Loucy (cell line): ENCODE measurements around the gene PDK1.

ENCODE experiments used
- EZH2phosphoT487 ChIP-seq: fragments of 200-600 bp; IDR thresholded peaks from 2 replicates; pipeline ENCODE4 v1.6.1; 2018; ENCODE audit warnings: antibody characterized with exemption, mild to moderate bottlenecking, moderate library complexity, borderline replicate concordance
- TF ChIP-seq, protein P1 (sequence below): fragments of 200-600 bp; sonication (generic); conservative IDR thresholded peaks from 2 replicates; pipeline ENCODE4 v1.5.1; 2014; ENCODE audit warnings: mild to moderate bottlenecking, antibody characterized with exemption, low read length

DNA sequence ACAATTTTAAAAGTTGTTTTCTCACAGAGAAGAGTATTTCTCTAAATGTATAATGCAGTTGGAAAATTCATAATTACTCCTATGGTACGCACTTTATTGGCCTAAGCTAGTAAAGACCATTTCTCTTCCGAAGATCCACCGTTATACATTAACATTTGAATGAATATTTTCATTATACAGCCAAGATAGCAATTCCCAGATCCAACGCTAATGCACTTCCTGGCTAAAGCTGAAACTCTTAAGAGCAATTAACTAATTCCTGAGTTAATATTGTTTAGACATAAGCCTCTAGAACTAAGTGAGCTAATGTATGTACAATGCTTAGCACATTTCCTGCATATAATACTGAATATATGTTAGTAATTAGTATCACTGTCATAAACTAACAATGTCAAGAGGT lies 56.2 kb downstream of the PDK1 start:
- TF ChIP-seq, protein P1, sequence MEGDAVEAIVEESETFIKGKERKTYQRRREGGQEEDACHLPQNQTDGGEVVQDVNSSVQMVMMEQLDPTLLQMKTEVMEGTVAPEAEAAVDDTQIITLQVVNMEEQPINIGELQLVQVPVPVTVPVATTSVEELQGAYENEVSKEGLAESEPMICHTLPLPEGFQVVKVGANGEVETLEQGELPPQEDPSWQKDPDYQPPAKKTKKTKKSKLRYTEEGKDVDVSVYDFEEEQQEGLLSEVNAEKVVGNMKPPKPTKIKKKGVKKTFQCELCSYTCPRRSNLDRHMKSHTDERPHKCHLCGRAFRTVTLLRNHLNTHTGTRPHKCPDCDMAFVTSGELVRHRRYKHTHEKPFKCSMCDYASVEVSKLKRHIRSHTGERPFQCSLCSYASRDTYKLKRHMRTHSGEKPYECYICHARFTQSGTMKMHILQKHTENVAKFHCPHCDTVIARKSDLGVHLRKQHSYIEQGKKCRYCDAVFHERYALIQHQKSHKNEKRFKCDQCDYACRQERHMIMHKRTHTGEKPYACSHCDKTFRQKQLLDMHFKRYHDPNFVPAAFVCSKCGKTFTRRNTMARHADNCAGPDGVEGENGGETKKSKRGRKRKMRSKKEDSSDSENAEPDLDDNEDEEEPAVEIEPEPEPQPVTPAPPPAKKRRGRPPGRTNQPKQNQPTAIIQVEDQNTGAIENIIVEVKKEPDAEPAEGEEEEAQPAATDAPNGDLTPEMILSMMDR, result no peak
- TF ChIP-seq EZH2phosphoT487, result no peak
